Activated CD4-positive, alpha-beta T cell treated with anti-CD3 and anti-CD28 coated beads, Interleukin-10, Interleukin-2, amounts not matched to agents 100 ng/mL and 50 ng/mL, durations not matched to agents 16 hours and 8 hours (primary cell): Measurements from ENCODE around the gene PLEKHA6.

Experiments used
- DNase-seq: peaks from one replicate; pipeline ENCODE4 v3.0.0-alpha.2; 2020

Gene PLEKHA6

DNA sequence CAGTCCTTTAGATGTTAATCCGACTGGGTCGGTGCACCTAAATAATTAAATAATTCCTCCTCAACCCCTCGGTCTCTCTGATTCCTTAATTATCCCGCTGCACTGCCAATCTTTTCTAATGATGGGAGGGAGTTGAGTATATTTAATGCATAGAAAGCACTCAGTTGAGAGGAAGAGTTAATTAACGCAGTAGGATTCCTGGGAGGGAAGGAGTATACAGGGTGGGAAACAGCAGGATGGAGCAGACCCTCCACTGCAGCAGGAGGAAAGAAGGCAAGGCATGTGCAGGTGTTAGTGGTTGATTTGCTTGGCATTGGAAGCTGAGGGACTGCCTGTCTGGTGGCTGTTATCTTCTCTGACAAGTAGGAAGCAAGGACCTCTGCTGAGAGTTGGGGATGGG, 183.7 kb downstream of the PLEKHA6 start:
- DNase-seq: no peak

DNA sequence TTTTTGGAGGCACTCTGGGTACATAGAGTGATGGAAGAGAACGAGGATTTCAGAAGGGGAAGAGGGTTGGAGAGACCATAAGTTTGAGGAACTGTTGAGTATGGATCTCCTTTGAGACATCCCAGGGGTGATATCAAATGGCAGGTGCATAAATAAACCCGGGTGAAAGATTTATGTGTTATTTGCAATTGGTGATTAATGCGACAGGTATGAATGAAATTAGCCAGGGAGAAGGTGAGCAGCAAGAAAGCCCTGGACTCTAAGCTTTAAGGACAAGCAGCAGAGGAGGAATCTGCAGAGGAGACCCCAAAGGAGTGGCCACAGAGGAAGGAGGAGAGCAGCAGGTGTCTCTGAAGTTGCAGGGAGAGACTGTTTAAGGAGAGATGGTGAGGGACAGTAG, 184.8 kb downstream of the PLEKHA6 start:
- no peak for DNase-seq

DNA sequence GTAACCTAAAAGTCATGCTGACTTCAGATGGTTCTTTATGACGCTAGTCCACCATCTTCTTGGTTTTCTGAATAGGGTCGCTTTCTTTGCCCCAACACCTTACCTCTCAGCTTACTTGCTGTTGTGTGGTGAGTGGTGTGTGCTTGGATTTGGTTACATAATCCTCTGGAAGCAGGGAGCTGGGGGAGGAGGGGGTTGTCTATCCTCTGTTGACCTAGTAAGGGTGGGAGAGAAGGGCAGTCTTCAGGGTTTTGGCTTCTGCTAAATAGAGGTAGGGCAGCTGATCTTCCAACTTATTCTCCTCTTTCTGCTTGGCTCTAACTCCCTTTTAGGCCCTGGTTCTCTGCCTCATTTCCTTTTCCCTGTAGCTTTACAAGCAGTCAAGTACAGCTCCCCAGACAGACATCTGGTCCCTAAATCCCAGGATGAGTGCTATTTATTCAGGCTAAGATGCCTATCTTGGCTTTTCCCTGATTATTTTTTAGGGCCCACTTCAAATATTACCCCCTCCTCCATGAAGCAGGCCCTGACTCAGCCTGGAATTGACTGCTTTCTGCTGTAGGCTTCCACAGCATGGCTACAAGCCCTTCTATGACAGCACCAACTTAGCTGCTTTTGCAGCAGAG, 187.2 kb downstream of the PLEKHA6 start:
- DNase-seq: no peak

DNA sequence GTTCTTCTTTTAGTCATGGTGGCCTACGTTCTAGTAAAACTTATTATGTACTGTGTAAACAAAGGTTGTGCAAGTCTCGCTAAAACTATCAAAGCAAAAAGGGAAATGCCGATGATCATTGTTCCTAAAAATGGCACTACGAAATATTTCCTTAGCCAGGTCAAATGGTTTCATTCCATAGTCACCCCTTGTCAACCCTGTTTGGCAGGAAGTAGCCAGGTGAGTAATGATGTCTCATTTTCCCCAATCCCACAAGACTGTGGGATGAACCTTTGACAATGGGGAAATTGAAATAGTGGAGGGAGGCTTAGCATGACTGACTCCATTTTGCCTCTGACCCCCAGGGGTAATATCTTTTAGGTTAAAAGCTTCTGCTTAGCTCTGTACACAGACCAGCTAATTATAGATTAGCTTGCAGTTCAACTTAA, 188.0 kb downstream of the PLEKHA6 start:
- no peak for DNase-seq

DNA sequence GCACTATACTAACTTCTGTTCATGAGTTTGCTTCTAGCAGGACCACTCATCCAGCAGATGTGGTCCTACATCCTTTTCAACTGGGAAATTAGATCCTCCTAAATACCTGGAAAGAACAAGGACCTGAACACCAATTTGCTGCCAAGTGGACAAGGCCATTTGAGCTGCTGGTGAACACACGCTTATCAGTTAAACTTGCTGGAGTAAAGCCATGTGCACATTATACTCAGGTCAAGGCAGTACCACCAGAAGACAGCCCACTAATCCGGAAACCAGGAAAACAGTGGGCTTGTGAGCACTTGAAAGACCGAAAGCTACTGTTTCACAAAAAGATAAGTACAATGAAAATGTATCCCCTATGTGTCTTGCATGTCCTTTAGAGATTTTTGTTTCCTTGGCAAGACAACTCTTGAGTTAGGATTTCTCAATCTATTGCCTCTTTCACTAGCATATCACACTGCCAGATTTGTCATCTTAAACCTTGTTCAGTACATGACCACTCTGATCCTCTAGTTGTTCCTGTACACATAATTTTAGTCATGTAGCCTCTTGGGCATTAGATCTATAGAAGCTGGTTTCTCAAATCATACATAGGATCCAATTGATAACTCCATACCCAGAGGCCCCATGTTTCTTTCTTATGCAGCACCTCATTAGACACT, 189.1 kb downstream of the PLEKHA6 start:
- DNase-seq: no peak

DNA sequence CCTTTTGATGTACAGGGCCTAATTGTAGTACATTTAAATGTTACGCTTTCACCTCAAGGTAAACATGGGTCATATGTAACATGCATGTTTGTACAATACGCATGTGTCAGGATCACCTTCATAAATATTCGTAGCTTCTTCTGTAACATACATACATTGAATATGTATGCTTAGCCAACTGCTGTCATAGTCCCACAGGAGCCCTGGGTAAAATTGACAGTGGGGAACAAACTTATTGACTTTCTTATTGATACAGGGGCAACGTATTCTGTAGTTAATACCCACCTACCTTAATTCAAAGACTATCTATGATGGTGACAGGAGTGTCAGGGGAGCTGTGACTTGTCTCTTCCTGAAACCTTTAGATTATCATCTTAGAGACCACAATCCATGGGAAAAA, 189.9 kb downstream of the PLEKHA6 start:
- no peak for DNase-seq
